ENCODE measurements around the gene LY9.
"Not testable (repeated sequence)": the region's sequence is repeated elsewhere in the genome, so short reads cannot be mapped to it uniquely, and the experiment has no call there.

Gene LY9

GRCh38 chr1:160867651-160868050, 71.7 kb downstream of the LY9 start:
- not testable (repeated sequence) for DNase-seq

GRCh38 chr1:160868141-160868540, 72.2 kb downstream of the LY9 start:
- no peak for DNase-seq

GRCh38 chr1:160874935-160875334, 79.0 kb downstream of the LY9 start:
- no peak for DNase-seq

DNA sequence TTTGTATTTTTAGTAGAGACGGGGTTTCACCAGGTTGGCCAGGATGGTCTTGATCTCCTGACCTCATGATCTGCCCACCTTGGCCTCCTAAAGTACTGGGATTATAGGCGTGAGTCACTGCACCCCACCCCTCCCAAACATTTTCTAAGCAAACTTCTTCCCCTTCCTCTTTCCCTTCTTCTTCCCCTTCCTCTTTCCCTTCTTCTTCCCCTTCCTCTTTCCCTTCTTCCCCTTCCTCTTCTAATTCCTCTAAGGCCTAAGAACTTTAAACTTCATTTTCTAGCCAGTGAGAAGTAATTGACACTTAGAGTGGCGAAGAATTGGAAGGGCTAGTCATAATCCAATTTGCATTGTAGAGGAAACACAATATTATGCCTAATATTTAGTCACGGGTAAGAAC, 79.6 kb downstream of the LY9 start:
- DNase-seq, result not testable (repeated sequence)

DNA sequence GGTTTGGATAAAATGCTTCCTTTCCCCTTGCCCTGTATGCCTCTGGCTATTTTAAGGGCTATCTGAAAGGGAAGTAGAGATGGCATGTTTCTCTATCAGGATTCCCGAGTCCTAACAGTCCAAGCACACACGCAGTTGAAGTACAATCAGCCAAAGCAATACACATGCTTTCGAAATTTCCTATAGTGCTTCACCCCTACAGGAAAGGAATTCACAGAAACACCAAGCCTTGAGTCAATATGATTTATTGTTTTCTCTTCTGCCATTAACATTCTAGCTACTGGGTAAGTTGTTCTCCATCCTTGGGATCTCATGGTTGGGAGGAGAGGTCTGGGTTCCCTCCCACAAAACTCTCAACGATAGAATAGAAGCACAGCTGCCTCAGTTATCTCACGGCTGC, 80.3 kb downstream of the LY9 start:
- no peak for DNase-seq

GRCh38 chr1:160877221-160877620, 81.2 kb downstream of the LY9 start:
- DNase-seq, result no peak
